Pancreas (tissue), 10 donors: Measurements from ENCODE around the gene RARG. TPM values are rescaled to one million over a fixed set of nuclear protein-coding genes. Genes with fewer than 3 reads are reported as not detected.
A peak's percentile ranks its signal among the peaks of the same experiment; 100 is the strongest.

ENCODE experiments used
- ATAC-seq, 4 donors: fragments of 200-7000 bp; cut with Tn5 transposase; one replicate each; pipeline versions ENCODE4 v1.8.0 to v1.9.1; 2020; ENCODE audit warnings: mild to moderate bottlenecking in 4 of 4, moderate library complexity in 4 of 4
- DNase-seq, 6 donors: peaks; one replicate each; pipeline ENCODE4 v3.0.0-alpha.2; 2020
- FAIRE-seq: peaks from 2 replicates; lab custom pipeline; 2012; peaks lifted over from hg19 to GRCh38; lab: Jason Lieb, UNC
- H3K27ac ChIP-seq, 4 donors: fragments of 200-600 bp; sonication (generic); 1 replicate in 3 of 4; 2 replicates in 1 of 4; pipeline versions ENCODE4 v1.5.0 to v1.8.0; 2020
- H3K27me3 ChIP-seq, 4 donors: fragments of 200-600 bp; one replicate each; pipeline ENCODE4 v1.8.0; 2021
- H3K36me3 ChIP-seq, 3 donors: fragments of 200-600 bp; sonication (generic) in 1 of 3; one replicate each; pipeline versions ENCODE4 v1.5.0 to v1.8.0; 2020 to 2021
- H3K4me1 ChIP-seq, 3 donors: fragments of 200-600 bp; one replicate each; pipeline ENCODE4 v1.8.0; 2021
- H3K4me3 ChIP-seq, 4 donors: fragments of 200-600 bp; sonication (generic) in 2 of 4; one replicate each; pipeline versions ENCODE4 v1.5.0 to v1.8.0; 2020 to 2021
- H3K9me3 ChIP-seq, 4 donors: fragments of 200-600 bp; one replicate each; pipeline ENCODE4 v1.8.0; 2021
- WGBS, 2 donors: extraction: QIAGEN DNeasy Blood & Tissue Kit; methylation state at CpG; one replicate each; pipeline ENCODE4 v1.1.7; 2013; 5-methylcytosine and 5-hydroxymethylcytosine counted together
- intact Hi-C, 3 donors: fragments of 100-400 bp; cut with DNase I; formaldehyde crosslinking; loops; one replicate each; pipeline versions ENCODE4 v1.11.1 to v1.14.2; 2022
- polyA plus RNA-seq, 2 donors: library from polyadenylated mRNA; stranded (reverse); fragments of 200-250 nt; gene quantifications; one replicate each; pipeline ENCODE4 v1.2.3, GENCODE V29; 2013
- total RNA-seq, 6 donors: library from RNA; stranded (reverse); fragmentation: NEBNext Ultra II Directional in 4 of 6; extraction: Animal tissue kit (Norgen Biotek cat#: 25700) in 4 of 6; gene quantifications; one replicate each; pipeline versions ENCODE4 v1.2.1 to v1.2.4, GENCODE V29; 2021 to 2023
- TF ChIP-seq, protein P1 (sequence below), 4 donors: fragments of 200-600 bp; sonication (generic) in 3 of 4; IDR thresholded peaks; one replicate each; pipeline versions ENCODE4 v1.5.0 to v1.8.0; 2021; ENCODE audit warnings: antibody characterized with exemption in 4 of 4
- donor health status: healthy with polysubstance abuse.
- donor health status: DM: no; HTN: no; CAD: no; lungs with moderate emphysema.
- donor health status: DM: no; HTN: no; CAD: no.
- donor health status: control.
- donor health status: control.
- donor health status: Bipolar disorder and iron deficiency.
- donor health status: DM: yes; HTN: yes; CAD: no.
- donor health status: DM: no; HTN: no; CAD: no.
- donor health status: DM: no; HTN: no; CAD: no.
- donor health status: DM: yes; HTN: yes; CAD: no.

RARG gene
- total and polyA plus RNA-seq, 8 donors: 4.4 to 18.7 (median 8.7) TPM

DNA sequence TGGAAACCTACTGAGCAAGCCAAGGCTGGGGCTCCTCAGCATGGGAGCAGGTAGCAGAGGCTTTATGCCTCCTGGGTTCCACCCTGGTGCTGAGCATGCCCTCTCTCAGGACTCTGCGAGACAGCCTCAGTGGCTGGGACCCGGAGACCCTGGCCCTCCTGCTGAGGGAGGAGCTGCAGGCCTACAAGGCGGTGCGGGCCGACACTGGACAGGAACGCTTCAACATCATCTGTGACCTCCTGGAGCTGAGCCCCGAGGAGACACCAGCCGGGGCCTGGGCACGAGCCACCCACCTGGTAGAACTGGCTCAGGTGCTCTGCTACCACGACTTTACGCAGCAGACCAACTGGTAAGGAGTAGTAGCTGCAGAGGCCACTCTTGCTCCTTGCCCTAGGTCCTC lies 44.5 kb upstream of the RARG start:
- intact Hi-C loops: no loop called here
- DNase-seq: no peak

DNA sequence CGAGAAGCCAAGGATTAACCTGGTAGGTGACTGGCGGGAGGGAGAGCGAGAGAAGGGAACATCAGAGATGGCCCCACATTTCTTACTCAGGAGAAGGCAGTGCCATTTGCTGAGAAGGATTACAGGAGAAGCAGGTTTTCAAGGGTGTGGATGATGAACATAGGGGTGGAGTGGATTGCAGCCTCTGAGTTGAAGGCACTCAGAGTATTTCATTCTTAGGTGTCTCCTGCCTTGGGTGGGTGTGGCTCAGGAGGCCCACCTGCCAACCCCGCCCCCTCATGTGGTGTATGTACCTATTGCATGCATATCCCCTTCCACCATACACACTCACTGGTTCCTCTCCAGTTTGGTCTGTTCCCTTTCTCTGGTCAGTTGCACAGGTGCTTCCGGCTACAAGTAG lies 42.4 kb upstream of the RARG start:
- WGBS, 2 donors: 93 to 96% methylated on average over 5 of the region's 5 CpGs
- H3K27me3 ChIP-seq: no peaks in the 10 kb centered on the region
- ATAC-seq (no peak), FAIRE-seq (no peak), DNase-seq (no peak)
- TF ChIP-seq, protein P1, sequence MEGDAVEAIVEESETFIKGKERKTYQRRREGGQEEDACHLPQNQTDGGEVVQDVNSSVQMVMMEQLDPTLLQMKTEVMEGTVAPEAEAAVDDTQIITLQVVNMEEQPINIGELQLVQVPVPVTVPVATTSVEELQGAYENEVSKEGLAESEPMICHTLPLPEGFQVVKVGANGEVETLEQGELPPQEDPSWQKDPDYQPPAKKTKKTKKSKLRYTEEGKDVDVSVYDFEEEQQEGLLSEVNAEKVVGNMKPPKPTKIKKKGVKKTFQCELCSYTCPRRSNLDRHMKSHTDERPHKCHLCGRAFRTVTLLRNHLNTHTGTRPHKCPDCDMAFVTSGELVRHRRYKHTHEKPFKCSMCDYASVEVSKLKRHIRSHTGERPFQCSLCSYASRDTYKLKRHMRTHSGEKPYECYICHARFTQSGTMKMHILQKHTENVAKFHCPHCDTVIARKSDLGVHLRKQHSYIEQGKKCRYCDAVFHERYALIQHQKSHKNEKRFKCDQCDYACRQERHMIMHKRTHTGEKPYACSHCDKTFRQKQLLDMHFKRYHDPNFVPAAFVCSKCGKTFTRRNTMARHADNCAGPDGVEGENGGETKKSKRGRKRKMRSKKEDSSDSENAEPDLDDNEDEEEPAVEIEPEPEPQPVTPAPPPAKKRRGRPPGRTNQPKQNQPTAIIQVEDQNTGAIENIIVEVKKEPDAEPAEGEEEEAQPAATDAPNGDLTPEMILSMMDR (IDR thresholded peaks at IDR 0.05): no peak
- intact Hi-C loops: no loop called here
- H3K4me3 ChIP-seq: no peak overlapping the region
- no peaks in the 10 kb centered on the region for H3K36me3 ChIP-seq
- H3K4me1 ChIP-seq: no peaks in the 10 kb centered on the region
- H3K27ac ChIP-seq: no peak overlapping the region
- H3K9me3 ChIP-seq: no peaks in the 10 kb centered on the region

More for the DNA sequence above, 44.5 kb upstream of the RARG start:
- Histone ChIP-seq H3K9me3 (no peaks in the 10 kb centered on the region), H3K4me1 (no peaks in the 10 kb centered on the region), H3K36me3 (no peaks in the 10 kb centered on the region), H3K4me3 (no peak overlapping the region), H3K27me3 (no peaks in the 10 kb centered on the region), H3K27ac (no peak overlapping the region)
- TF ChIP-seq, protein P1 (IDR thresholded peaks at IDR 0.05): no peak
- no peak for ATAC-seq
- WGBS, 2 donors: 95 to 99% methylated on average over 11 of the region's 11 CpGs
- FAIRE-seq: no peak

DNA sequence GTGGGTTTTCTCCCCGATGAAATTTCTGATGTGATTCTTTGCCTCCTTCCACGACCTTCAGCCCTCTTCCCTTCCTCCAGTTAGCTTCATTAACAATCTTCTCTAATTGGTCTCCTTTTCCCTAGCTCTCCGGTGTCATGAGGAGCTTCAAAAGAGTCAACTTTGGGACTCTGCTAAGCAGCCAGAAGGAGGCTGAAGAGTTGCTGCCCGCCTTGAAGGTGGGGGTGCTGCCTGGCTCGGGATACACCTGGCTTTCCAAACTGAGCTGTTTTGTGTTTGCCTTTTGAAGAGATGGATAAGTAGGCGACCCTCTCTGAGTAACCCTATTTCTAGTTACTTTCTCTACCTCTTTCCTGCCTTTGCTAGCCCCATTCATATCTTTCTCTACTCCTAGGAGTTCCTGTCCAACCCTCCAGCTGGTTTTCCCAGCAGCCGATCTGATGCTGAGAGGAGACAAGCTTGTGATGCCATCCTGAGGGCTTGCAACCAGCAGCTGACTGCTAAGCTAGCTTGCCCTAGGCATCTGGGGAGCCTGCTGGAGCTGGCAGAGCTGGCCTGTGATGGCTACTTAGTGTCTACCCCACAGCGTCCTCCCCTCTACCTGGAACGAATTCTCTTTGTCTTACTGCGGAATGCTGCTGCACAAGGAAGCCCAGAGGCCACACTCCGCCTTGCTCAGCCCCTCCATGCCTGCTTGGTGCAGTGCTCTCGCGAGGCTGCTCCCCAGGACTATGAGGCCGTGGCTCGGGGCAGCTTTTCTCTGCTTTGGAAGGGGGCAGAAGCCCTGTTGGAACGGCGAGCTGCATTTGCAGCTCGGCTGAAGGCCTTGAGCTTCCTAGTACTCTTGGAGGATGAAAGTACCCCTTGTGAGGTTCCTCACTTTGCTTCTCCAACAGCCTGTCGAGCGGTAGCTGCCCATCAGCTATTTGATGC lies 36.9 kb upstream of the RARG start:
- Histone ChIP-seq H3K4me1 (peaks cover 0 to 5% (median 0%) of the 10 kb centered on the region in 3 donors), H3K27ac (no peak overlapping the region), H3K27me3 (no peaks in the 10 kb centered on the region), H3K4me3 (peak overlapping the region; percentile 31 to 69 (median 59)), H3K9me3 (no peaks in the 10 kb centered on the region), H3K36me3 (no peaks in the 10 kb centered on the region)
- 52 to 58% methylated on average over 20 of the region's 20 CpGs for WGBS, 2 donors
- DNase-seq (no peak), ATAC-seq (peak in 2 of 4 donors; percentile 13), FAIRE-seq (no peak)
- TF ChIP-seq, protein P1 (IDR thresholded peaks at IDR 0.05): no peak
- intact Hi-C loops: no loop called here

DNA sequence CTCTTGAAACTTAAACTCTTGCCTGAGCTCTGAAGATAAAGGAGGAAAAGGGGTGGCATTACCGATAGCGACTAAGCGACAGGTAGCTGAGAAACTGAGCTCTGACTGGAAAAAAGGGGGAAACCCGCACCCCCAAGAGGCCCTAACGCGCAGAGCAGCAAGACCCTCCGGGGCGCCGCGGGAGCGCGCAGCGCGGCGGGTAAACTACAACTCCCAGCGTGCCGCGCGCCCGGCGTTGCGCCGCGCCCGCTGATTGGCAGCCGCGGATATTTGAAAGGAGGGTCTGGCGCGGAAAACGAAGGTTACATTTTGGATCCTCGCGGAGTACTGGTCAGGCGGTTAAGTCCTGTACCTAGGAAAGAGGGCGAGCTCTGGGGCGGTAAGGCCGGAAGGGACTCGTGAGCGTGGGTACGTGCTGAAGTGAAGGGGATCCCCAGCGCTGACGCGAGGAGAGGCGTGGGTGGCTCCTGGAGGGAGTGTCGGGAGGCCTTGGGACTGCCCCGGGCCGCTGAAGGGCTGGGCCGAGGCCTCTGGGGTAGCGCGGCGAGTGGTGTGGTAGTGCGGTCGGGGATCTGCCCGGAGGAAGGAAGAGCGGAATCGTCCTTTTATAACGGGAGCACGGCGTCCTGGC lies 36.1 kb upstream of the RARG start, which contains the start of gene ESPL1:
Gene ESPL1, plus strand, starts transcription at position 301 of the 631 bp plus-strand sequence. CDS start 468 bp downstream, outside the sequence.
- H3K9me3 ChIP-seq: no peaks in the 10 kb centered on the region
- peak in 5 of 6 donors; percentile 34 to 84 (median 53) for DNase-seq
- H3K36me3 ChIP-seq: no peaks in the 10 kb centered on the region
- H3K4me1 ChIP-seq: peaks cover 0 to 5% (median 0%) of the 10 kb centered on the region in 3 donors
- no peak for FAIRE-seq
- H3K4me3 ChIP-seq: peak within 1 kb of the TSS; percentile 31 to 69 (median 59)
- no peaks in the 10 kb centered on the region for H3K27me3 ChIP-seq
- WGBS, 2 donors: 0 to 1% methylated on average over 51 to 58 of the region's 58 CpGs
- TF ChIP-seq, protein P1 (IDR thresholded peaks at IDR 0.05): no peak
- intact Hi-C loops: no loop called here
- peak within 1 kb of the TSS in 2 of 4 donors; percentile 28 to 50 for H3K27ac ChIP-seq
- ATAC-seq: peak; percentile 91 to 96 (median 95)
